Measurements from ENCODE around the gene MGLL. TPM values are rescaled to one million over a fixed set of nuclear protein-coding genes. Genes with fewer than 3 reads are reported as not detected.

MGLL gene
- total RNA-seq, 2 experiments from 2014 or later, result 0.28 to 0.29 TPM

DNA sequence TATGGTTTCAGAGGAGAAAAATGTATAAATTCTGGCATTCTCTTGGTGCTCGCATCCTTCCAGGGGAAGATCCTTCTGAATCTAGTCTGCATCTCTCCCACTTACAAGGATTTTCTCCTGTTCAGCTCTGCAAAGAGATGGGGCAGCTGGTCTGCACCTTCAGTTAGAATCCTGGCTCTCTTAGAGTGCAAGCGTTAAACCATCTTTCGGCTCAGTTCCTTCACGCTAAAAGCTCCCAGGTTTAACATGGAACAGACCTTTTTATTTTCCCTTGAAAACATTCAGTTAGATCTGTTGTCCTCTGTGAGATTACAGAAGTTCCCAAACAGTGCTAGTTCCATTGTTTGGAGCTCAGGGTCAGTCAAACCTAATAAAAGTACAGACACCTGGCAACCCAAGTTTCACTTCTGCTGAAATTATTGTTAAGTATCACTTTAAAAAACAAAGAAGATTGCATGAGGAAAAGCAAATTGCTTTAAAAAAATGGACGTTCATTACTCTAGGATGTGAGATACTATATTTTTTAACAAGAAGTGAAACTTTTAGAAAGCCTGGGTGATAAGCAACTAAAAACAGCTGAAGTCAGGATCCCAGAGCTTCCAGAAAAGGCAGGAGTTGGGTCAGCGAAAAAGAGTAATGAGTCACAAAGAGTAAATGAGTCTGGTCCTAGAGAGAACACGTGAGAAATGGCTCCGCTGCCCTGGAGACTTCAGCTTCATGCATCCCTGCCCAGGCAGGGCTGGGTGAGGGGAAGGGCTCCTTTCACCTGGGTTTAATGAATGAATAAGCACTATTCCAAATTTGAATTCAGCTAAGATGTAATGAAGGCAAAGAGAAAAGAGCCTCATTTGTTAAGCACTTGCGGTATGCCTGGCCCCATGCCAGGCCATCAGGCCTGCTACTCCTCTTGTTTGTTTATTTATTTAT lies 86.3 kb downstream of the MGLL start:
- Mint-ChIP-seq H3K27me3 (peaks cover 20% of the 10 kb centered on the region), H3K27ac (no peak overlapping the region)

DNA sequence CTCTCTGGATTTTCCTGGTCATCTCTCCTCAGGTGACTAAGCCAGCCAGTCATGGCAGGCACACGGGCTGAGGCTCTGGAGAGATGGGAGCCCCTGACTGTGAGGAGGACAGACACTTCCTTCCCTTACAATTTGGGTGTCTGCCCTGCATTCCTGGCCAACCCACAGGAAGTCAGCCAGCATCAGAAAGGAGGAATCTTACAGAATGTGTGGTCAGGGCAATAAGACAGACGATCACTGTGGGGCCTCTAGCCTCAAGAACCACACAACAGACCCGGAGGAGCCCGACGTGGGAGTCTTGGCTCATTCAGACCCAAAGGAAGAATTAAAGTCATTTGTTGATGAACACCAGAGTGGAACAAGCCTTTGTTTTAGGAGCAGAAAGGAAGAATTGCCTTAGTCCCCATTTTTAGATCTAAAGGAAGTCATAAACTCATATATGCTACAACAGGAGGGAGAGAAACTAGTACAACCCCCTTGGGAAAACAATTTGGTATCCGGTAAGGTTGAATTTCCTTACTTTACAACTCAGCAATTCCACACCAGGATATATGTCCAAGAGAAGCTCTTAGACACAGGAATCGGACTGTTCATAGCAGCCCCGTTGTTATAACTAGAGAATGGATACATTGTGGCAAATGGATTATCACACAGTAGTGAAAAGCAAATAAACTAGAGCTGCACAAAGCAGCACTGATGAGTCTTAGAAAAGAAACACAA lies 87.4 kb downstream of the MGLL start:
- DNase-seq, result no peak
- Mint-ChIP-seq H3K4me1 (peaks cover 7% of the 10 kb centered on the region), H3K27ac (no peak overlapping the region), H3K9me3 (no peaks in the 10 kb centered on the region), H3K36me3 (no peaks in the 10 kb centered on the region), H3K27me3 (peaks cover 20% of the 10 kb centered on the region), H3K4me3 (no peak overlapping the region)

More for the DNA sequence above, 86.3 kb downstream of the MGLL start:
- DNase-seq, result no peak
- H3K9me3 Mint-ChIP-seq, result no peaks in the 10 kb centered on the region
- peaks cover 7% of the 10 kb centered on the region for H3K4me1 Mint-ChIP-seq
- no peaks in the 10 kb centered on the region for H3K36me3 Mint-ChIP-seq
- no peak overlapping the region for H3K4me3 Mint-ChIP-seq

DNA sequence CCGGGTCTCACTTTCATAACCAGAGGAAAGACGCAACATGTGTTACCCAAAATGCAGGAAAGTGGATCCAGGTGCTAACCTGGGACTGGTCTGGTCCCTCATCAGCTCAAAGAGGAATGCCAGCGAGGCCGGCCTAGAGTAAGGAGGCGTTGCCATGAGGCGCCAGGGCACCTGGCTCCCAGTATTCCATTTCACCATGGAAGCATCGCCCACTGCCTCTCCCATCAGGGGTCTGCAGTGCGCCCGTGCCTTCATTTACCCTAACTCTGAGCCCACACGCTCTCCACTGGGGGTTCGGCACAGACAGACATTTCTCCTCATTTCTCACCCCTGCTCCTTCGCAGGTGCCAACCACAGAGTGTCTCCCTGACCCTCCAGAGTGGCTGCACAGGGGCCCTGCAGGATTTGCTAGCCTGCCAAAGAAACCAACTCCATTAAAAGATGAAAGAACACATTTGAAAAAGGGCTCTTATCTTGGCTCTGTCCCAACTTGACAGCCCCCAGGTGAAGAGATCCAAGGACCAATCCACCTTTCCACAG lies 88.1 kb downstream of the MGLL start:
- H3K27me3 Mint-ChIP-seq, result peaks cover 20% of the 10 kb centered on the region
- no peaks in the 10 kb centered on the region for H3K36me3 Mint-ChIP-seq
- H3K9me3 Mint-ChIP-seq, result no peaks in the 10 kb centered on the region
- no peak for DNase-seq
- H3K27ac Mint-ChIP-seq, result no peak overlapping the region
- H3K4me3 Mint-ChIP-seq, result no peak overlapping the region
- peaks cover 7% of the 10 kb centered on the region for H3K4me1 Mint-ChIP-seq

DNA sequence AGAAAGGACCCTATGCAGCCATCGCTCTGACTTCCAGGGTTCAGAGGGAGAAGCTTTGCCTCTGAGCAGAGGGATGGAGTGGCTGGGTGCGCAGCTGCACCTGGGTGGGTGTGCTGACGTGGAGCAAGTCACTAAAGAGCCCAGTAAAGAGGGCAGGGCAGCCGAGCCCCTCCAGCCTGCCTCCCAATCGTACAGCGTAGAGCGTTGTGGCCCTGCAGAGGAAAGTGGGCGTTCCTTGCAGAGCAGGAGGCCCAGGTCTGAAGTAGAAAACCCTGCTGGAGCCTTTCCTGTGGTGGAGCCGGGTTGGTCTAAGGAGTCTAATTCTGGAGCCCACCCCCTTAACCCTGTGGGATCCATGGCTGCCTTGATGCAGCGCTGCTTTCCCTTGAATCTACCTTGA lies 88.5 kb downstream of the MGLL start:
- Mint-ChIP-seq H3K27me3 (peaks cover 20% of the 10 kb centered on the region), H3K27ac (no peak overlapping the region), H3K4me3 (no peak overlapping the region)

DNA sequence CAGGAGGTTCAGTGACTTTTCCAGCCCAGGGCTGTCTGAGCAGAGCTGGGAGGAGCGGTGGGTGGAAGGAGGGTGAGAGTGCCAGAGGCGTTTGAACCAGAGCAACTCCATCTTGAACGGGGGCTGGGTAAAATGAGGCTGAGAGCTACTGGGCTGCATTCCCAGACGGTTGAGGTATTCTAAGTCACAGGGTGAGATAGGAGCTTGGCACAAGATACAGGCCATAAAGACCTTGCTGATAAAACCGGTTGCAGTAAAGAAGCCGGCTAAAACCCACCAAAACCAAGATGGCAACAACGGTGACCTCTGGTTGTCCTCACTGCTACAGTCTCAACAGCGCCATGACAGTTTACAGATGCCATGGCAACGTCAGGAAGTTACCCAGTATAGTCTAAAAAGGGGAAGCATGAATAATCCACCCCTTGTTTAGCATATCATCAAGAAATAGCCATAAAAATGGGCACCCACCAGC lies 89.4 kb downstream of the MGLL start:
- H3K4me1 Mint-ChIP-seq, result peaks cover 5% of the 10 kb centered on the region
- H3K27ac Mint-ChIP-seq, result no peak overlapping the region
- H3K9me3 Mint-ChIP-seq, result no peaks in the 10 kb centered on the region
- DNase-seq, result no peak
- H3K4me3 Mint-ChIP-seq, result no peak overlapping the region
- peaks cover 22% of the 10 kb centered on the region for H3K27me3 Mint-ChIP-seq
- H3K36me3 Mint-ChIP-seq, result no peaks in the 10 kb centered on the region

More for the DNA sequence above, 88.5 kb downstream of the MGLL start:
- Mint-ChIP-seq H3K36me3 (no peaks in the 10 kb centered on the region), H3K9me3 (no peaks in the 10 kb centered on the region), H3K4me1 (peaks cover 7% of the 10 kb centered on the region)
- no peak for DNase-seq

DNA sequence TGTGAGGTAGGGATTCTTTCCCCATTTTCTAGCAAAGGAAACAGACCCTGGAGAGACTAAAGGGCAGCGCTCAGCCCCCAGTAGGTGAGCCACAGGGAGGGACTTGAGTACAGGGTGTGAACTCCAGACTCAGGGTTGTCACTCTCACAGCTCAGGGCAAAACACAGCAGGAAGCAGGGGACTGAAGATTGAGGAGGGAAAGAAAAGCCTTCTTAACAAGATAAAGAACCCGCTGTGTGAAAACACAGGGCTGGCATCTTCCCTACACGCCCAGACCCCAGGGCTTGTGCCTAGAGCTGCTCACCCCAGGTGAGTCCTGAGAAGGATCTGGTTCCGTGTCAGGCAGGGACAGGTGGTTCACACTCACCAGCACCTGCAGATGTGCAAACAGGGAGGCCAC lies 90.0 kb downstream of the MGLL start:
- no peak overlapping the region for H3K4me3 Mint-ChIP-seq
- no peak for DNase-seq
- H3K27me3 Mint-ChIP-seq, result peaks cover 22% of the 10 kb centered on the region
- no peak overlapping the region for H3K27ac Mint-ChIP-seq
- no peaks in the 10 kb centered on the region for H3K9me3 Mint-ChIP-seq
- peaks cover 5% of the 10 kb centered on the region for H3K4me1 Mint-ChIP-seq
- no peaks in the 10 kb centered on the region for H3K36me3 Mint-ChIP-seq

DNA sequence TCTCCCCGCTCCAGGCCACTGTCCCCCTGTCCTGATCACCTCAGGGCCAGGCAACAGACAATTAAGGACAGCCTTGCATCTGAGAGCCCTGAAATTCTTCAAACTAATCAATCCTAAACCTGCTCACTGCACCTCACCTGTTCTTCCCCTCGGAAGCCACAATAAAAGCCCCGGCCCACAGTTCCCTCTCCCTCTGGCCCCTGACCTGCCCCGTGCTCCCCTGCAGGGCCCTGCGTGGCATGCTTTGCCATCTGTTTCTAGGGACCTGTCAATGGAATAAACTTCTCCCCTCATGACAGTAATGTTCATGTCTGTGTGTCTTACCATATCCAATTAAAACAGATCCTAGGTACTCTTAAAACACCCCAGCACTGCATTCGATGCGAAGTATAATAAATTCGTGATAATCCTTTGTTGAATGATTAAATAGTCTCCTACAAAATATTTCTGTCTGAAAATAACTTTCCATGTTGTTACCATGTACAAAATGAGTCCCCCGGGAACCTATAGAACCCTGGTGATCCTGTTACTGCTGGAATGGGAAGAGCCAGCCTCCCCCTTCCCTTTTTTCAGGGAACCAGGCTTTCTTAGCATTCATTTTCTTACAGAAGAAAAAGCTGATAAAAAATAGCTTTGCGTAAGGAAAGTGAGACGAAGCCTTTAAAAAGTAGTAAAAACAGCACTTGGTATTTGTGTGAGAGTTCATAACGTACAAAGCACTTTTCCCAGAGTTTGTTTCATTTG lies 90.6 kb downstream of the MGLL start:
- peaks cover 22% of the 10 kb centered on the region for H3K27me3 Mint-ChIP-seq
- no peak for DNase-seq
- H3K9me3 Mint-ChIP-seq, result no peaks in the 10 kb centered on the region
- peaks cover 5% of the 10 kb centered on the region for H3K4me1 Mint-ChIP-seq
- no peak overlapping the region for H3K4me3 Mint-ChIP-seq
- no peaks in the 10 kb centered on the region for H3K36me3 Mint-ChIP-seq
- no peak overlapping the region for H3K27ac Mint-ChIP-seq

DNA sequence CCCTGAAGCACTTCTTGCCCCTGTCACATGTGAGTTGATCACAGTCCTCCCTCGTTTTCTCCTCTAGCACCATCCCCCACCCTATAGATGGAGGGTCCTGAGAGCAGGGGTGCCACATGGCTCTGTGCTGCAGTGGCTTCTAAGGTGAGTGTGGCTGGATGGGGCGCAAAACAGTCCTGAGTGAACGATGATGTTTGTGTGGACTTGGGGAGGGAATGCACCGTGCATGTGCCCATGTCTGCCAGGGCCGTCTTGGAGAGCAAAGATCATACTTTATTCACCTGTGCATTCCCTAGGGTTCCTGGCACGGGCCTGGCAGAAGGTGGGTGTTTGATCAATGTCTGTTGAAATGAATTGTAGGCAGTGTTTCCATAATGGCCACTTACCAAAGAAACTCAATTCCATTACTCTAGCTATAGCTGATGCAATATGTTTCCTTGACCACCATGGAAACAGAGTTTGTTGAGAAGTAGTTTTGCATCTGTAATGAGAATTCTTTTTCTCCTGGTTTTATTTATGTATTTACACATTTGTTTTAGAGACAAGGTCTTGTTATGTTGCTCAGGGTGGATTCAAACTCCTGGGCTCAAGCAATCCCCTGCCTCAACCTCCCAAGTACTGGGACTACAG lies 91.5 kb downstream of the MGLL start:
- no peaks in the 10 kb centered on the region for H3K9me3 Mint-ChIP-seq
- no peak for DNase-seq

DNA sequence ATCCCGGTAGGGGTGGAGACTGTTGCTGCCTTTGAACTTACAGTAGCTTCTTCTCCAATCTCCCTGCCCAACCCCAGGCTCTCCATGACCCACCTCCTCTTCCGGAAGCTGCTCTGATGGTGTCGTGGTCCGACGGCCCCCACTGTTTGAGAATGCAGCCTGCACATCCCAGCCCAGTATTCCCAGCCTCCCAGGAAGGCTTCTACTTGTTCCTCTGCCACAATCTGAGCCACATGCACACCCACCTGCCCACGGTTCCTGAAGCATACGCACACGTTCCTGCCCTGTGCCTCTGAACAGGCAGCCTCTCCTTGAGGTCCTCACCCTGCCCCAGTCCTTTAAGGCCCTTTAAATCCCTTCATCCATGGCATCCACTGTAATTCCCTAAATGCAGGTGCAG lies 92.1 kb downstream of the MGLL start:
- H3K36me3 Mint-ChIP-seq, result no peaks in the 10 kb centered on the region
- no peak overlapping the region for H3K4me3 Mint-ChIP-seq
- H3K27me3 Mint-ChIP-seq, result peaks cover 19% of the 10 kb centered on the region
- H3K9me3 Mint-ChIP-seq, result no peaks in the 10 kb centered on the region
- H3K27ac Mint-ChIP-seq, result no peak overlapping the region
- no peaks in the 10 kb centered on the region for H3K4me1 Mint-ChIP-seq
- no peak for DNase-seq

More for the DNA sequence above, 91.5 kb downstream of the MGLL start:
- peaks cover 22% of the 10 kb centered on the region for H3K27me3 Mint-ChIP-seq
- no peaks in the 10 kb centered on the region for H3K4me1 Mint-ChIP-seq
- no peak overlapping the region for H3K4me3 Mint-ChIP-seq
- no peaks in the 10 kb centered on the region for H3K36me3 Mint-ChIP-seq
- no peak overlapping the region for H3K27ac Mint-ChIP-seq

DNA sequence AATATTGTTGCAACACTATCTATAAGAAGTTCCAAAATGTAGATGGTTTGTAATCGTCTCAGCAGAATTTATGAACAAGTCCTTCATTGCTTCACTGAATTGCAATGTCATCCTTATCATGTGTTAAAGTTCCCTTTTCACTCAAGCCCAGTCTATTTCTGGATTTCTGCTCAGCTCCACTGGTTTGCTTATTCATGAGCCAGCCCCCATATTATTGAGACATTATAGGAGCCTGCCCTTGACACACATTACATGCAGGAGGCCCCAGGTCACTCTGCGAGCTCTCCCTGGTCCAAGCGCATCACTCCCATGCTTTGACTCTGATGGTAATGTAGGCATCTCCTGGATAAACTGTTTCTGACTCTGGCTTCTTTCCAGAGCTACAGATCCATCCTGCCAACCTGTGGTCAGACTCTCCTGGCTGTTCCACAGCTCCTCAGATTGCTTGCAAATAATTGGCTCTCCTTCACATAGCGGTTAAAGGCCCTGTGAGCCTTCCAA lies 92.7 kb downstream of the MGLL start:
- H3K4me1 Mint-ChIP-seq, result no peaks in the 10 kb centered on the region
- no peak for DNase-seq
- no peaks in the 10 kb centered on the region for H3K9me3 Mint-ChIP-seq
- H3K4me3 Mint-ChIP-seq, result no peak overlapping the region
- no peak overlapping the region for H3K27ac Mint-ChIP-seq
- H3K27me3 Mint-ChIP-seq, result peaks cover 19% of the 10 kb centered on the region
- H3K36me3 Mint-ChIP-seq, result no peaks in the 10 kb centered on the region

DNA sequence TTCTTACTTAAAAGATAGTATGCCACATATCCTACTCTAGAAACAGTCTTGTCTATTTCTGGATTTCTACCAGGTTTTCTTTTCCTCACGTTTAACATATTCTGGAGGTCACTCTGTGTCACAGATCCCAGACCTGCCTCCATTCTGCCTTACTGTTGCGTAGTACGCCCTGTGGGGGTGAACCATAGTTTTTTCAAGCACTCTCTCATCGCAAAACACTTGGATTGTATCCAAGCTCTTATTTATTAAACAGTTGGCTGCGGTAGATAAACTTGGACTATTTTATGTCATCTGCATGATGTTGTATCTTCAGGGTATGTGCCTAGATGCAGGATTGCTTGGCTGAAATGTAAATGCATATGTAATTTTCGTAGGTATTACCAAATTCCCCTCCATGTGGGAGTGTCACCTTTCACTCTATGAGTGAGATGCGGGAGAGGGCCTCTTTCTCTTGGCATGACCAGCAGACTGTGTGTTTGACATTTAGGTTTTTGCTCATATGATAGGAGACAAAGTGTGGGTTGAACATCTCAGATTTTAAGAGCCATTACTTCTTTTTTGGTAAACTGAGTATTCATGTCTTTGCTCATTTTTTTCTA lies 93.8 kb downstream of the MGLL start:
- Mint-ChIP-seq H3K36me3 (no peaks in the 10 kb centered on the region), H3K9me3 (no peaks in the 10 kb centered on the region), H3K4me3 (no peak overlapping the region), H3K27me3 (peaks cover 16% of the 10 kb centered on the region), H3K27ac (no peak overlapping the region), H3K4me1 (no peaks in the 10 kb centered on the region)
- no peak for DNase-seq

DNA sequence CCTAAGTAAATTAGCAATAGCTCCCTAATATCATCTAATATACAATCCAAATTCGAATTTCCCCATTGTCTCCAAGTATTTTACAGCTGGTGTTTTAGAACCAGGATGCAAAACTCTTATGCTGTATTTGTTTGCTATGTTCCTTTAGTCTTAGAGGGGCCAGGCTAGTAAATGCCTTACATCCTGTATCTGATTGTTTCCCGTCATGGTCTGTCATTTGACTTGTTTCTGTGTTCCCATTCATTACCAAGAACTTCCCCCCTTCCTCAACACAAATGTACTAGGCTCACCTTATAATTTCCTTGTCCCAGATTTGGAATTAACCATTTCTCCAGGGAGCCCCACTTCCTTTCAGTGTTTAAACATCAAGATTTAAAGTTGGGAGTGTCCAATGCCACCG lies 95.4 kb downstream of the MGLL start:
- Mint-ChIP-seq H3K27me3 (peaks cover 11% of the 10 kb centered on the region), H3K4me3 (no peak overlapping the region), H3K27ac (no peak overlapping the region), H3K9me3 (no peaks in the 10 kb centered on the region), H3K36me3 (no peaks in the 10 kb centered on the region), H3K4me1 (no peaks in the 10 kb centered on the region)
- no peak for DNase-seq

DNA sequence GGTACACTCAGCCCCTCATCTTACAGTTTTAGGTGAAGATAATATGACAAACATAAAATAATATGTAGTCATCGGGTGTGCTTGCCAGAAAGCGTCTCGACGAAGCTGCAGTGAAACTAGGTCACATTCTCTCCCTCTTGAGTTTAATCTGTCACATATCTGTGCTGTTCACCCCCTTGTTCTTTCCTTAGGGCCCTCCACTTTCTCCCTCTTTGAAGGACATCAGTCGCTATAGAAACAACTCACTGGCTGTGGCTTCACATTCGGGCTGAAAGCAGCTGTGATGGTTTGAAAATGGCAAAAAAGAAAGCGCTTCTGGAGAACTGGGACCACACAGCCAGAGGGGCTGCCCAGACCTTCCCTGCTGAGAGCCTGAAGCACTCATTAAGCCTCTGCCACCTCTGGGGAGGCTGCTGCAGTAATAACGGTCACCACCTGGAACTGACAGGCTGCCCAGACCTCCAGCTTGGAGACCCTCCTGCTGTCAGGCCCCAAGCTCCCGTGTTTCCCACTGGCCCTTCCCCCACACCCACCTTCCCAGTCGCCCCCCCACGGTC lies 99.2 kb downstream of the MGLL start:
- Mint-ChIP-seq H3K4me3 (no peak overlapping the region), H3K9me3 (no peaks in the 10 kb centered on the region), H3K27me3 (peaks cover 9% of the 10 kb centered on the region), H3K4me1 (no peaks in the 10 kb centered on the region), H3K27ac (no peak overlapping the region), H3K36me3 (no peaks in the 10 kb centered on the region)
- DNase-seq, result no peak
